SJSA1 (cell line): ENCODE results near the gene USP2. TPM values are rescaled to one million over a fixed set of nuclear protein-coding genes. Genes with fewer than 3 reads are reported as not detected.

ENCODE experiments used
- DNase-seq, 2 experiments: peaks; one replicate each; pipeline ENCODE4 v3.0.0-alpha.2; 2015 to 2020; ENCODE audit warnings: low spot score in 2 of 2, low read depth in 1 of 2
- H3K27ac ChIP-seq: fragments of 250-450 bp; sonication (Bioruptor Pico); 2 replicates; pipeline ENCODE4 v1.5.1; 2020; ENCODE audit warnings: mild to moderate bottlenecking, moderate library complexity
- H3K27me3 ChIP-seq: fragments of 250-450 bp; sonication (Bioruptor Pico); replicated peaks from 2 replicates; pipeline ENCODE4 v1.5.1; 2020; ENCODE audit warnings: mild to moderate bottlenecking, moderate library complexity
- H3K36me3 ChIP-seq: fragments of 250-450 bp; sonication (Bioruptor Pico); 2 replicates; pipeline ENCODE4 v1.5.1; 2020; ENCODE audit warnings: mild to moderate bottlenecking
- H3K4me1 ChIP-seq: fragments of 250-450 bp; sonication (Bioruptor Pico); replicated peaks from 2 replicates; pipeline ENCODE4 v1.6.1; 2021; ENCODE audit warnings: mild to moderate bottlenecking
- H3K4me3 ChIP-seq: fragments of 250-450 bp; sonication (Bioruptor Pico); 2 replicates; pipeline ENCODE4 v1.5.1; 2020; ENCODE audit warnings: mild to moderate bottlenecking
- H3K9me3 ChIP-seq: fragments of 250-450 bp; sonication (Bioruptor Pico); replicated peaks from 2 replicates; pipeline ENCODE4 v1.5.1; 2020; ENCODE audit warnings: mild to moderate bottlenecking
- total RNA-seq: library from RNA; depleted of rRNA; stranded (reverse); fragments of >200 nt; shearing (Covaris generic); gene quantifications from 2 replicates; pipeline ENCODE4 v1.2.3, GENCODE V29; 2014

The USP2 gene
- total RNA-seq, 1 experiment from 2014 or later: 0.21 TPM

DNA sequence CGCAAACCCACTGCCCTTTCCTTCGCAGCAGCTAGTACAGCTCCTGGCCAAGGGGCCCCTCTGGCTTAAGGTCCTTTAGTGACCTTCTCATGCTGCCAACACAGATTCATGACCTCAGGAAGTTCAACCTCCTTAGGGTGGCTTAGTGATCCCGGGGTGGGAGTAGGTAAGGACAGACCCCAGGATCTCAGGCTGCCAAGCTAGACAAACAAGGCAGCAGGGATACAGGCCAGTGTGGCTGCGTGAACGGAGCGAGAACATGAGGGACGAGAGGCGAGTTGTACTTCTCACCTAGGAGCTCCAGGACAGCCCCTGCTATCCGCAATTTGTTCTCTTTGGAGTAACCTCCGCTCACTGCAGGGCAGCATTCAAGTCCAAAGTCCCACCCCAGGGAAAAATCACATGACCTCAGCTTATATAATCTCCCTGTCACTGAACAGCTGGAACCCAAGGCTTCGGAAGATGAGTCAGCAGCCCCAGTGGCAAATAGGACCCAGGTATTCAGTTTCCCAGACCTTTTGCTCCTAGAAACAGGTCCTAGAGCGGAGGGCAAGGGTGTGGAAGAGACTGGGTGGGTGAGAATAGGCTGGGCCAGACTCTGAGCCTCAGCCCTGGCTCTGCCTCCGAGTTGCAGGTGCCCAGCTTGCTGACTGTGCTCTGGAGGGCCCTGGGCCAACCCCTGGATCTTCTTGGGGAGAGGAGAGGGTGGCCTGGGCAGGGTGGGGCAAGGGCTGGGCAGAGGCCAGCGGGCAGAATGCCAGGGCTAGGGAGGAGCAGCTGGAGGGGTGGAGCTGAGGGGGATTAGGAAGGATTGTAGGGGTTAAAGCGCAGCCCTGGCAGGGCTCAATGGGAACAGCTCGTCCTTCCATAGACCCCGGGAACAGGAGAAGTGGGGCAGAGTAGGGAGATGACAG is 13.1 kb downstream of the USP2 start:
- H3K9me3 ChIP-seq: no peaks in the 10 kb centered on the region
- no peak overlapping the region for H3K4me3 ChIP-seq
- DNase-seq: no peak
- H3K4me1 ChIP-seq: no peaks in the 10 kb centered on the region
- H3K27ac ChIP-seq: no peak overlapping the region
- no peaks in the 10 kb centered on the region for H3K36me3 ChIP-seq
- H3K27me3 ChIP-seq: no peaks in the 10 kb centered on the region

DNA sequence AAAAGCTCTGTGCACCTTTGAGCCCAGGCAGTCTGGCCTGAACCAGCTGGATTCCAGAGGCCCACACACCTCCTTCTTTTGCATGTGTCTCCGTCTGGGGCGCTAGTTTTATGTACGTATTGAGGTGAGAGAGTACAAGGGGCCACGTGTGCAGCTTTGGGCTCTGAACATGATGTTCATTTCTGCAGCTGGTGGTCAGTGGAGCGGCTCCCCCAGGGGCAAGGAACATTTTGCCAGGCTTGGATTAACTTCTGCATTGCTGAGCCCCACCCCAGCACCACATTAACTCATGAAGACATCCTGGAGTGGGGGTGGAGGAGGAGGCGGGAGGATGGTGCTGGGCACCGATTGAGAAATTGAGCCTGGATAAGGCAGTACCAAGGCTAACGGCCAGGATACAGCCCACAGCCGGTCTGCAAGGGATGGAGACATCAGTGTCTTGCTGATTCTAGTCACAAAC is 13.8 kb downstream of the USP2 start:
- Histone ChIP-seq H3K4me1 (no peaks in the 10 kb centered on the region), H3K36me3 (no peaks in the 10 kb centered on the region), H3K27ac (no peak overlapping the region), H3K27me3 (no peaks in the 10 kb centered on the region), H3K4me3 (no peak overlapping the region), H3K9me3 (no peaks in the 10 kb centered on the region)
- DNase-seq: no peak

DNA sequence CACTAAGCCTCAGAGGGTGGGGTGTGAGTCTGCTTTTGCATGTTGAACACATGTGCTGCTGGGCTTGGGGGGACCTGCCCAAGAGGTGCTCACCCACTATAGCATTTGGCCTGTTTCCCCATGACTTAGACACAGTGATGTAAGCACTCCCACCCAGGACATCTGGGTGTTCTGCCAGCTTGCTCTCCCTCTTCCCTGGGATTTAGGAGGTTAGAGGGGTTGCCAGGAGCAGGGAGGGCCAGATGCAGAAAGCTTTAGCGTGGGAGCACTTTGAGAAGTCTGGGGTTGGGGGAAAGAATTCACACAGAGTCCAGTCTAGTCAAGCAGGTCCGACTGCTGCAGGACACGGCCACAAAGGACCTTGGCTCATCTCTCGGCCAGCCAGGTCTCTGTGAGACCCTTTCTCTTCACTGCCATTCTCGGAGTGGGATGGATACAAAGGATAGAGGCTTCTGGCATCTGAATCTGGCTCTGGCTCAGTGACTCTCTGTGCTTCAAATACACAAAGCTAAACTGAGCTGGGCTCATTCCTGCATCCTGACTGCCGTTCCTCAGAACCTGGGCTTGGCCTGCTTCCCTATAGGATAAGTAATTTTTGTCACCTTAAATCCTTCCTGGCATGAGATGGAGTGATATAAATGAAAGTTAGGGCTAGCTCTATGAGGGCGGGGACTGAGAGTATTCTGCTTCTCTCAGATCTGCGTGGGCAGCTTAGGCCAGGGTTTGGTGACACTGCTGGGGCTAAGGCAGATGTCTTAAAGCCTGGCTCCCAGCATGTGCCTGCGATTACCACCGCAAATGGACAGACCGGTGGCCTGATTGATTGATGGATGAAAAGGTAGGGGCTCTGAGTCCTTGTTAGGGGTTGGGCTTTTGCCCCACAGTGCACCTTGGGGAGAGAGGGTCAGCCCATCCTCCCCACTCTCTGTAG is 14.5 kb downstream of the USP2 start:
- no peaks in the 10 kb centered on the region for H3K27me3 ChIP-seq
- no peak overlapping the region for H3K27ac ChIP-seq
- no peaks in the 10 kb centered on the region for H3K9me3 ChIP-seq
- H3K4me1 ChIP-seq: no peaks in the 10 kb centered on the region
- H3K4me3 ChIP-seq: no peak overlapping the region
- DNase-seq: no peak
- H3K36me3 ChIP-seq: no peaks in the 10 kb centered on the region

DNA sequence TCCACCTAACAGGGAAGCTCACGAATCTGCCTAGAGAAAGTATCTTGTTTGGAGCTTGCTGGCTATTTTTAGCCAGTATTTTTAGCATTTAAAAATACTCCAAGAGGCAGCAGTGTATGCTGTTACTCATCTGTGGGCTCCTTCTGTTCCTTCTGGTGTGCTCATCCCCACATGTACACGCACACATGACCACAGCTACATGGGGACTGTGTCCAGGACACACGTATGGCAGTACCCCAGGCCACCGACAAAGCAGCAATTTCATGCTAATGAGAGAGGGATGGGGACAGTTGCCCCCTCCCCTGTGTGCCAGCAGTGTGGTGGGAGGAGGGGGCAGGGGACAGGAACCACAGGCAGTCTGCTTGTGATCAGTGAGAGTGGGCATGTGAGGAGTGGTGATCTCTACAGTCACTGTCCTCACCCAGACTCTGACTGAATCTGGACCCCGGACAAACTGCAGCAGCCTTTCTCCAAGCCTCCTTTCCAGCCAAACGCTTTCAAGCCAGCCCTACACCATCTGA is 16.4 kb downstream of the USP2 start:
- H3K4me3 ChIP-seq: no peak overlapping the region
- H3K9me3 ChIP-seq: no peaks in the 10 kb centered on the region
- no peak for DNase-seq
- H3K27ac ChIP-seq: no peak overlapping the region
- H3K36me3 ChIP-seq: no peaks in the 10 kb centered on the region
- peaks cover 3% of the 10 kb centered on the region; the same call in 1 of the 2 replicates for H3K4me1 ChIP-seq
- H3K27me3 ChIP-seq: no peaks in the 10 kb centered on the region

DNA sequence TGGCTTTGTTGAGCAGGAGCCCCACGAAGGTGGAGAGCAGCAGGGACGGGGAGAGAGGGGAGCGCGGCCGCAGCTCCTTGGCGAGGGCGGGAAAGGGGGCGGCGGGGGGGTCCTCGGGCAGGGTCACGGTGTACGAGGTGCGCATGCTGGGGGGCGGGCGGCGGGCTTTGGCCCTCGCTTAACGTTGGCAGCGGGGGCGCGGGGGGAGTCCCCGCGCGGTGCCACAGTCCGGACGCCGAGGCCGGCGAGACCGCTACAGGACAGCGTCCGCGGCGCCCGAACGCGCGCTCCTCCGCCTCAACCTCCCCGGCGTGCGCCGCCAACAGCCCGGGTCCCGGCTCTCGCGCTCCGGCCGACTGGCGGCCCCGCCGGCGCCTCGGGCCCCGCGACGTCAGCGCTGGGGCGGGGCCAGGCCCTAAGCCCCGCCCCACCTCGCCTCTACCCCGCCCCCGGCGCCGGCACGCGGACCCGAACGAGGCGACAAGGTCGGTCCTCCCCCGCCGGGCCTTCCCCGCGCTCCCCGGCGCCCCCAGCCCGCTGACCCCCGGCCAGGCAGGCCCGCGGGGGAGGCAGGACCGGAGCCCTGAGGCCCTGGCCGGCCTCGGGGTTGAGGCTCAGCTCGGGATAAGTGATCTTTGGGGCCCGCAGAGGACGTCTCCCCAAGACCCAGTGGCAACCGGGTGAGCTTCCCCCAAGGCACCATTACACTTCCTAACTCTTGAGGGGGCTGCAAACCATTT is 17.5 kb downstream of the USP2 start:
- no peaks in the 10 kb centered on the region for H3K27me3 ChIP-seq
- no peaks in the 10 kb centered on the region for H3K9me3 ChIP-seq
- H3K27ac ChIP-seq: no peak overlapping the region
- H3K4me1 ChIP-seq: peaks cover 3% of the 10 kb centered on the region; the same call in 1 of the 2 replicates
- peak overlapping the region; percentile 29 for H3K4me3 ChIP-seq
- DNase-seq: no peak
- no peaks in the 10 kb centered on the region for H3K36me3 ChIP-seq

DNA sequence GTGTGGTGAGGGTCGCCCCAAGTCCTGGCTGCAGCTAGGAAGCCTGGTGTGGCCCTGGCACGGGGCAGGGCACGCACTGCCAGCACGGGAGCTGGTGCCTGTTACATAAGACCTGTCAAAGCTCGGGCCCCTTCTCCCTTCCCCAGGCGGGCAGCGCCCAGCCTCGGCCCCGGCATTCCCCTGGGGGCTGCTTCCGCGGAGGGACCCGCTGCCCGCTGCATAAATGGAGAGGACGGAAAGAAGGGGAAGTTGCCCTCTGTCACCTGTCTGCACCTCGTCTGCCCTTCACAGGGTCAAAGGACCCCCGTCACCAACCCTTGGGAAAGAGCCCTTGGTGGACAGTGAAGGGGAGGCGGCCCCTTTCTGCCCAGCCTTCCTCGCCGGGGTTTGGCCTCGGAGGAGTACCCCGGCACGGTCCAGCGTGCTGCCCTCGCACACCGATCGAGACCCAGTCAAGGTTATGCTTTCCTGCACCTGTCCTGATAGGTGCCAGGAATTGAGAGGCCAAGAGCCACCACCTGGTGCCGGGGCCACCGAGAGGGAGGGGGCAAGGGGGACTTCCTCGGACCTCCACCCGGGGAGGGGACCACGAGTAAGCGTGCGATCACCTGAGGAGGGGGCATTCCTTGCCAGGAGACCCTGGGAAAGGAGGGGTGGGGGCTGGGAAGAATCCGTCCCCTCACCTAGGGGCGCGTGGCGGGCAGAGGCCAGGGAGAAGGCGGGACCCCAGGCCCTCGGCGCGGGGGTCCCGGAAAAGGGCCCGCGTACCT is 18.2 kb downstream of the USP2 start:
- Histone ChIP-seq H3K4me3 (no peak overlapping the region), H3K27ac (no peak overlapping the region)
- DNase-seq: no peak

DNA sequence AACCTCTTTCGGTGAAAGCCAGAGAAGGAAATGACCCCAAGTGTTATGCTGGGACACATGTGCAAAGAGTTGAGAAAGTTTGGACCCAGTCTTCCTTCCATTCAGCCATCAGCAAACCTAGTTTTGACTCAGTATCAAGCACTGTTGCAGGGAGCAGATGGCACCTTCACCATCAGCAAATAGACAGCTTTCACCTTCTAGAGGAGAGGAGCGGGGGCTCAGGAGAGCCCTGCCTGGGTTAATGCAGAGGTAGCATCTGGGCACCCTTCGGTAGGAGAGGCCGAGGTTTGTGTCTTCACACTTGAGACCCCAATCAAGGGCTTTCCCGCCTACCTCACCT is 18.8 kb downstream of the USP2 start:
- Histone ChIP-seq H3K27me3 (no peaks in the 10 kb centered on the region), H3K27ac (no peak overlapping the region), H3K36me3 (no peaks in the 10 kb centered on the region), H3K4me3 (no peak overlapping the region), H3K9me3 (no peaks in the 10 kb centered on the region), H3K4me1 (peaks cover 3% of the 10 kb centered on the region; the same call in 1 of the 2 replicates)
- no peak for DNase-seq

More for the DNA sequence above, 18.2 kb downstream of the USP2 start:
- Histone ChIP-seq H3K36me3 (no peaks in the 10 kb centered on the region), H3K9me3 (no peaks in the 10 kb centered on the region), H3K4me1 (peaks cover 3% of the 10 kb centered on the region; the same call in 1 of the 2 replicates), H3K27me3 (no peaks in the 10 kb centered on the region)

DNA sequence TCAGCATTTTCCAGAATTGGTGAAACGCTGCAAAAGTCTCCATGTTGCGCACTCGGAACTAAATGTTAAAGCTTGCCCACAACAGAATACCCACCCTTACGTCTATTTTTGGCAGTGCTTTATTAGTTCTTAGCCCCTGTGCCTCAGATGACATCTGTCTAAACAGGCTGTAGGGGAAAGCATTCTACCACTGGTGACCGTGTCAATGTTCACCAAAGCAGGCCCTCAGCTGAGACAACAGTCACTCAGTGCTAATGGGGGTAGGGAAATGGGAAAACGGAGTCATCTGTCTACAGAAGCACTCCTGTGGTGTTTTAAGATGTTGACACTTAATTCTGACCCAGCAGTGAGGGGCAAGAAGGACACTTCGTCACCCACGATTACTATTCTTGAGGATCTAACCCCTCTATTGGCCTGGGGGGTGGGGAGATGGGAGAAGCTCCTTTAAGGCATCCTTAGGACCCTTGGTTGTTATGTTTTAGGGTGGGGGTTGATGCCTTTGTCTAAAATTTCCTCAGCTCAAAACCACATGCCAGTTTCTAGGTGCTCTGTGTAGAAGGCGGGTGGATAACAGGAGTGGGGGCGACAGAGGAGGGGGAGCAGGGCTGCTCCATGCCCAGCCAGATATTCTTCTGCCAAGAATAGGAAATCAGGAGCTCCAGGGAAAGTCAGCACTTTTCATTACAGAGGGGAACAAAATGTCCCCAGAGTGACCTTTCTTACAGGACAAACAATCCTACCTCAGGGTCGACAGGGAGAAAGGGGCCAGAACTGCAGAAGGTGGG is 19.4 kb downstream of the USP2 start:
- H3K4me3 ChIP-seq: no peak overlapping the region
- no peak overlapping the region for H3K27ac ChIP-seq
- H3K36me3 ChIP-seq: no peaks in the 10 kb centered on the region
- H3K9me3 ChIP-seq: no peaks in the 10 kb centered on the region
- peaks cover 3% of the 10 kb centered on the region; the same call in 1 of the 2 replicates for H3K4me1 ChIP-seq
- DNase-seq: no peak
- H3K27me3 ChIP-seq: no peaks in the 10 kb centered on the region

DNA sequence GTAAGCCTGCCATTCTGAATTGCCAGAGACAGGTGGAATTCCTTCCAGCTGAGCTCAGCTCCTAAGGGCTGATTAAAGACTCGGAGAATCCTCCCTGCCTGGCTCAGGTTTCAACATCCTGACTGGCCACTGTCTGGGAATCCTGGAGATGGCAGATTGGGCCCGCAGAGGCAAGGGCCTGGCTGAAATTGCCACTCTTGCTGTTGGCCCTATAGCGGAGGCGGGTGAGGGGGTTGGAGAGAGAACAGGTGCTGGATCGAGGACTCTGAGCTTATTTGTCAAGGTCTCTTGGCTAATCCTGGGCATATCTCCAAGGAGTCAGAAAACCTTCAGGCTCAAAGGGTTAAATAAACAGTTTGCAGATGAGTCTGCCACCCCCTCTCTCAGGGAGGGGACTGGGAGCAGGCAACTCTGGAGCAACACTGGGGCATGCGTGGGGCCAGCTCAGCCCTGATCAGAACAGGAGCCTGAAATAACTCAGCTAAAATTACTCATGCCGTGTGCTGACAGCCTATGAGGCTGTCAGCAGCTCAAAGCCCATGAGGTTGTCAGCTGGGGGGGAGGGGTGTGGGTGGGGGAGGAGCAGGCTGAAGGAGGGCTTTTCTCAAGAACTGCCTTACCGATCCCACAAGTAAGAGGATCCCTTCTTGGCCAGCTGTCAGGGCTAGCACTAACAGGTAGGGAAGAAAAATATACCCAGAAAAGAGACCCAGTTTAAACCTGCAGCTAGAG is 20.3 kb downstream of the USP2 start:
- Histone ChIP-seq H3K27me3 (no peaks in the 10 kb centered on the region), H3K27ac (no peak overlapping the region), H3K9me3 (no peaks in the 10 kb centered on the region), H3K4me3 (no peak overlapping the region), H3K4me1 (peaks cover 3% of the 10 kb centered on the region; the same call in 1 of the 2 replicates), H3K36me3 (no peaks in the 10 kb centered on the region)
- peak in 1 of 2 experiments; percentile 2 for DNase-seq

DNA sequence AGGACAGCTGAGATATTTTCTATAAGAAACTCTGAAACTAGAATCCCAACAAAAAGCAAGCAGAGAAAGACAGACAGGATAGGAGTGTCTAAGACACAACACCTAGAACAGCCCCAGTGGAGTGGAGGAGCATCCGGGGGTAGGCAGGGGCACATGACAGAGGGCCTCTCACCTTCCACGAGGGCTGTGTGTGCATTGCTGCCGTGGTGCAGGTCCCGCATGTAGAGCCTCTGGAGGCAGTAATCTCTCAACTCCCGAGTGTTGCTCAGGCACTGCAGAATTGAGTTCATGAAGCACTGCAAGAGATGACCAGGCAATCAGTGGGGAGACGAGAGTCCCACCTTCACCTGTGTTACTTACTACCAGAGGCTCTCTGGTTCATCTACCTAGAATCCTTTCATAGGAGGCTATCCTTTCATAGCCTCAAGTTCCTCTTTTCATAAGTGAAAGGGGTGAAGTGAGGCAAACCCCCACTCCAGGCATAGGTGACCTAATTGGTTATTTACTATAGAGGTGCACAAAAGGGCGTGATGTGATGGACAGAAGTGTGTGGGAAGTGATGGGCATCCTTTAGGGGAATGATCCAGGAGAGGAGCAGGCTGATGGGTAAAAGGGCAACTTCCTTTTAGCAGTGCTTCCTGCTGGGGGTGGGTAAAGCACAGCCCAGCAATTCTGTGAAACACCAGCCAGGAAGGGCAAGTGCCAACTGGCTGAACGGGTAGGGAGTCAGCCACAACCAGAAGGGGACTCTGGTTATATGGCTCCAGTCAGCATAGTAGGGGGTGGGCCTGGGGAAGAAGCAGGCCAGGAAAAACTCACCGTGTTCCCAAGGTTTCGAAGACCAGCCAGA is 21.9 kb downstream of the USP2 start:
- H3K27me3 ChIP-seq: no peaks in the 10 kb centered on the region
- no peaks in the 10 kb centered on the region for H3K36me3 ChIP-seq
- DNase-seq: no peak
- no peak overlapping the region for H3K4me3 ChIP-seq
- no peaks in the 10 kb centered on the region for H3K9me3 ChIP-seq
- H3K27ac ChIP-seq: no peak overlapping the region
- peaks cover 3% of the 10 kb centered on the region; the same call in 1 of the 2 replicates for H3K4me1 ChIP-seq

DNA sequence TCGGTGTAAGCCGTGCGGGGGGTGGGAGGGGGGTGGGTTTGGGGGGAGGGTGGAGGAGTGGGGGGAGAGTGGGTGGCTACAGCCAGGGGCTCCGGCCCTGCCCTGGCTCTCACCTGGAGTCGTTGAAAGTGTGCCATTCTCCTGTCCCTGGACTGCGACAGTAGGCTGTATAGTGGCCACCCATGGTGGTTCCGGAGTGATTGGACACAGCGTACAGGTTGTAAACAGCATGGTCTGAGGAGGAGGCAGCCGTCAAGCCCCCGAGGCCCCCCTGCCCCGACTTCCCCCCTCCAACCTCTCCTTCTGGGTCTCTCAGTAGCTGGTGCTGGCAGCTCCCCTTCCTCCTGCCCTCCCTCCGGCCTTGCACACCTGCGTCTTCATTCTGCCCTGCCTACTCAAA is 24.4 kb downstream of the USP2 start:
- H3K4me3 ChIP-seq: no peak overlapping the region
- H3K27ac ChIP-seq: no peak overlapping the region
- no peak for DNase-seq
- H3K9me3 ChIP-seq: no peaks in the 10 kb centered on the region
- H3K4me1 ChIP-seq: peaks cover 3% of the 10 kb centered on the region; the same call in 1 of the 2 replicates
- no peaks in the 10 kb centered on the region for H3K36me3 ChIP-seq
- no peaks in the 10 kb centered on the region for H3K27me3 ChIP-seq
